ENCODE data around the gene SLC22A12. TPM values are rescaled to one million over a fixed set of nuclear protein-coding genes. Genes with fewer than 3 reads are reported as not detected.

The SLC22A12 gene
- total and polyA plus RNA-seq, 7 donors, result not detected

DNA sequence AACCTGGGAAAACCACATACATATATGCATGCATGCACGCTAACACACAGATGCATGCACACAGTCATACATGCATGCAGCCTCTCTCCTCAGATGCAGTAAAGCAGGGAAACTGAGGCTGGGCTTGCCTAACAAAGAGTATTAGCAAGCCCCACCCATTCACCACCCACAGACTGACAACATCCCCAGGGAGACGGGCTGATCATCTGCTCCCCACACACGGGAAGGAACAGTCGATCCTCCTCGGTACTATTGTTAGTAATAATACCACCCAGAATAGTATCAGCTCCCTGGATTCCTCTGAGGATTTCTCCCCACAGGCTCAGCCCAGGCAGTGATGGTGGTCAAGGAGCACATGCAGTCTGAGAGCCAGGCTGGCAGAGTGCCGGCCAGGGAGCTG is 41.2 kb downstream of the SLC22A12 start:
- TF ChIP-seq, protein P1, sequence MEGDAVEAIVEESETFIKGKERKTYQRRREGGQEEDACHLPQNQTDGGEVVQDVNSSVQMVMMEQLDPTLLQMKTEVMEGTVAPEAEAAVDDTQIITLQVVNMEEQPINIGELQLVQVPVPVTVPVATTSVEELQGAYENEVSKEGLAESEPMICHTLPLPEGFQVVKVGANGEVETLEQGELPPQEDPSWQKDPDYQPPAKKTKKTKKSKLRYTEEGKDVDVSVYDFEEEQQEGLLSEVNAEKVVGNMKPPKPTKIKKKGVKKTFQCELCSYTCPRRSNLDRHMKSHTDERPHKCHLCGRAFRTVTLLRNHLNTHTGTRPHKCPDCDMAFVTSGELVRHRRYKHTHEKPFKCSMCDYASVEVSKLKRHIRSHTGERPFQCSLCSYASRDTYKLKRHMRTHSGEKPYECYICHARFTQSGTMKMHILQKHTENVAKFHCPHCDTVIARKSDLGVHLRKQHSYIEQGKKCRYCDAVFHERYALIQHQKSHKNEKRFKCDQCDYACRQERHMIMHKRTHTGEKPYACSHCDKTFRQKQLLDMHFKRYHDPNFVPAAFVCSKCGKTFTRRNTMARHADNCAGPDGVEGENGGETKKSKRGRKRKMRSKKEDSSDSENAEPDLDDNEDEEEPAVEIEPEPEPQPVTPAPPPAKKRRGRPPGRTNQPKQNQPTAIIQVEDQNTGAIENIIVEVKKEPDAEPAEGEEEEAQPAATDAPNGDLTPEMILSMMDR (IDR thresholded peaks at IDR 0.05), result no peak
- TF ChIP-seq POLR2AphosphoS5 (IDR thresholded peaks at IDR 0.05), result no peak
- TF ChIP-seq POLR2A (IDR thresholded peaks at IDR 0.05), result no peak
- no peak for TF ChIP-seq EP300 (IDR thresholded peaks at IDR 0.05)
- 88 to 90% methylated on average over 6 of the region's 6 CpGs for WGBS, 2 donors
- intact Hi-C loops (cut with DNase I), result no loop called here

DNA sequence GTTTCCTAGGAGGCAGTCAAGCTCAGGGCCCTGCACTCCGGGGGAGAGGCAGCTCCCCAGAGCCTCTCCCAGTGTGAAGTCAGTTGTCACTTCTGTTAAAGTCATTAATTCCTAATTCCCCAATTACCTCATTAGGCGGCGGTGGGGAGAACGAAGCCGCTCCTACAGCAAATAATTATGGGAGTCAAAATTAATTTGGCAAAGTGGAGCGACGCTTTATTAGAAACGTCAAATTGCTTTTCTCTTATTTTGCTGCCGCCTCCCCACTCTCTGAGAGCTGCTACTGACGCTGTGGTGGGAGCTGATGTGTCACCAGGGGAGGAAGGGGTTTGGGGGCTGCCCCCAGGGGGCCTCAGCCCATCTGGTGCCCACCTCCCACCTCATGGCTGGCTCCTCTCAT is 41.6 kb downstream of the SLC22A12 start:
- H3K4me3 ChIP-seq, result no peak overlapping the region
- no peaks in the 10 kb centered on the region for H3K27me3 ChIP-seq
- peaks cover 0 to 39% (median 25%) of the 10 kb centered on the region in 4 donors for H3K4me1 ChIP-seq
- WGBS, 2 donors, result 92 to 93% methylated on average over 10 of the region's 10 CpGs
- intact Hi-C loops (cut with DNase I), result no loop called here
- no peak overlapping the region for H3K27ac ChIP-seq
- no peak for TF ChIP-seq POLR2A (IDR thresholded peaks at IDR 0.05)
- TF ChIP-seq, protein P1 (IDR thresholded peaks at IDR 0.05), result no peak
- TF ChIP-seq POLR2AphosphoS5 (IDR thresholded peaks at IDR 0.05), result no peak
- no peak for TF ChIP-seq EP300 (IDR thresholded peaks at IDR 0.05)
- H3K9me3 ChIP-seq, result no peaks in the 10 kb centered on the region
- H3K36me3 ChIP-seq, result peaks cover 0 to 24% (median 0%) of the 10 kb centered on the region in 4 donors
- DNase-seq, result no peak

More for the DNA sequence above, 41.2 kb downstream of the SLC22A12 start:
- Histone ChIP-seq H3K27me3 (no peaks in the 10 kb centered on the region), H3K9me3 (no peaks in the 10 kb centered on the region), H3K4me3 (no peak overlapping the region), H3K27ac (no peak overlapping the region), H3K36me3 (peaks cover 0 to 27% (median 0%) of the 10 kb centered on the region in 4 donors), H3K4me1 (peaks cover 0 to 35% (median 21%) of the 10 kb centered on the region in 4 donors)
- no peak for DNase-seq

DNA sequence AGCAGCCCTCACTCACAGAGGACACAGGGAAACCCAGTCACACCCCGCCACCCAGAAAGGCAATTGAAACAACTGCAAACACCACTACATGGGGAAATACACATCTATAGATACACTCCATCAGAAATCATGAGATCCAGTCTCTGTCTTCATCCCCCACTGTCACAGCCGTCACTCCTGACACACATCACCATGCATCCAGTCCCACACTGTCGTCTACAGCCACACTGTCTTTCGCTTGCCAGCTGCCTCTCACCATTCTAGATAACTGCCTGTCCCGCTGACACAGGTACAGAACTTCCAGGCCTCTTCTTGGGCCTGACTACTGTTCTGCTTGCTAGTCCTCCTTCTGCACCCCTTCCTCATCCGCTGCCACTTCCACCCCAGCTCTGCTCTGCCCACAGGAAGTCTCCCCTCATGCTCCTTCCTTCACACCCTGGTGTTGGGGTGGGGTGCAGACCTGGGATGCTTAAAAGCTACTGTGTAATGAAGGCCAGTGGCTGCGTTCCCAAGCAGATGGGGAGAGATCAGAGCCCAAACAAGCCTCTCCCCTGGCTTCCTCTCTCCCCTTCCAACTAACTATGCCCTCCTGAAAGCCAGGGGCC is 42.6 kb downstream of the SLC22A12 start:
- Histone ChIP-seq H3K27me3 (no peaks in the 10 kb centered on the region), H3K27ac (no peak overlapping the region), H3K4me1 (peaks cover 0 to 49% (median 33%) of the 10 kb centered on the region in 4 donors), H3K36me3 (peaks cover 0 to 14% (median 0%) of the 10 kb centered on the region in 4 donors), H3K4me3 (no peak overlapping the region), H3K9me3 (no peaks in the 10 kb centered on the region)
- TF ChIP-seq EP300 (IDR thresholded peaks at IDR 0.05) (no peak), POLR2A (IDR thresholded peaks at IDR 0.05) (no peak), POLR2AphosphoS5 (IDR thresholded peaks at IDR 0.05) (no peak)
- TF ChIP-seq, protein P1 (IDR thresholded peaks at IDR 0.05), result no peak
- DNase-seq, result no peak
- intact Hi-C loops (cut with DNase I), result no loop called here
- 74 to 90% methylated on average over 7 of the region's 7 CpGs for WGBS, 2 donors

DNA sequence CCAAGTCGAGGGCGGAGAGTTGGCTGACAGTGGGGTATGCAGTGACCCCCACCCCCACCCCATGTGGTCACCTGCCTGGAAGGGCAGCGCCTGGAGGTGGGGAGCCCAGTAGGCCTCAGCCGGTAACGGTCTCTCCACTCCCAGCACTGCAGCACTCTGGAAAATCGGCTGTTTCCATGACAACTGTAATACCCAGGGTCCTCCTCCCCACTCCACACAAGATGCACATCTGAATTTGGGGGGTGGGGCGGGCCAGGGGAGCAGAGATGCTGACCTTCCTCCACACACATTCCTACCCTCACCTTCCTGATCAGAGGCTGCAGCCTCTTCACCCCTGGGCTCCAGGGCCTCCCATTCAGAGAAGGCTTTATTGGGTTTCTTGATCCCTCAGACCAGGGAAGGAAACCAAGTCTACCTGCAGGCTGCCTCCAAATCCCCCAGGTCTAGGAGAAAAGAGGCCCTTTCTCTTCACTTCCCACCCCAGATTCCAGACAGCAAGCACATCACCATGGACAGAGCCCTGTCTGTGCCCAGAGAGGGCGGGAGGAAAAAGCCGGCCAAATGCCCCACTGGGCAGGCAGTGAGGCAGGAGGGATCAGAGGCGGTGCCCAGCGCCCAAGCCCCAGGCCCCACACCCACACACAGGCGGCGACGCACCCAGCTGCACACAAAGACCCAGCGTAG is 46.5 kb downstream of the SLC22A12 start:
- Histone ChIP-seq H3K27ac (peak overlapping the region in 3 of 4 donors; percentile 69 to 77 (median 74)), H3K4me1 (peaks cover 0 to 52% (median 35%) of the 10 kb centered on the region in 4 donors), H3K4me3 (peak overlapping the region; percentile 19 to 41 (median 34)), H3K27me3 (peaks cover 0 to 11% (median 3%) of the 10 kb centered on the region in 3 donors), H3K9me3 (no peaks in the 10 kb centered on the region), H3K36me3 (peaks cover 0 to 14% (median 0%) of the 10 kb centered on the region in 4 donors)
- TF ChIP-seq POLR2A (IDR thresholded peaks at IDR 0.05) (no peak), POLR2AphosphoS5 (IDR thresholded peaks at IDR 0.05) (no peak), EP300 (IDR thresholded peaks at IDR 0.05) (no peak)
- TF ChIP-seq, protein P1 (IDR thresholded peaks at IDR 0.05), result no peak
- WGBS, 2 donors, result 45 to 64% methylated on average over 15 of the region's 15 CpGs
- intact Hi-C loops (cut with DNase I), result no loop called here
- DNase-seq, result no peak
